WERI-Rb-1 (cell line): ENCODE results near the gene UTY.

Experiments
- DNase-seq: peaks from one replicate; pipeline ENCODE4 v3.0.0-alpha.2; 2020
- H3K27ac ChIP-seq: fragments of 250-450 bp; sonication (Bioruptor Pico); 2 replicates; pipeline ENCODE4 v1.5.1; 2020; ENCODE audit warnings: mild to moderate bottlenecking, moderate library complexity
- H3K27me3 ChIP-seq: fragments of 250-450 bp; sonication (Bioruptor Pico); 2 replicates; pipeline ENCODE4 v1.5.1; 2021; ENCODE audit warnings: mild to moderate bottlenecking, low read depth, moderate library complexity; ENCODE audit not compliant: insufficient read depth, severe bottlenecking
- H3K36me3 ChIP-seq: fragments of 250-450 bp; sonication (Bioruptor Pico); 2 replicates; pipeline ENCODE4 v1.5.1; 2020; ENCODE audit warnings: mild to moderate bottlenecking, moderate library complexity
- H3K4me3 ChIP-seq: 2 replicates; pipeline ENCODE4 v1.5.1; 2011; ENCODE audit warnings: low read depth, mild to moderate bottlenecking, control low read depth, low read length
- H3K9me3 ChIP-seq: fragments of 250-450 bp; sonication (Bioruptor Pico); 2 replicates; pipeline ENCODE4 v1.5.1; 2021; ENCODE audit warnings: mild to moderate bottlenecking, moderate library complexity; ENCODE audit not compliant: severe bottlenecking
- TF ChIP-seq, protein P1 (sequence below): IDR thresholded peaks from 2 replicates; pipeline ENCODE4 v1.5.1; 2011; ENCODE audit warnings: low read depth, mild to moderate bottlenecking, control low read depth, inconsistent platforms, low read length

Gene UTY

GRCh38 chrY:13250421-13250820 lies 229.4 kb downstream of the UTY start:
- Histone ChIP-seq H3K27me3 (no peaks in the 10 kb centered on the region), H3K4me3 (no peak overlapping the region), H3K36me3 (no peaks in the 10 kb centered on the region), H3K9me3 (no peaks in the 10 kb centered on the region), H3K27ac (no peak overlapping the region)
- TF ChIP-seq, protein P1, sequence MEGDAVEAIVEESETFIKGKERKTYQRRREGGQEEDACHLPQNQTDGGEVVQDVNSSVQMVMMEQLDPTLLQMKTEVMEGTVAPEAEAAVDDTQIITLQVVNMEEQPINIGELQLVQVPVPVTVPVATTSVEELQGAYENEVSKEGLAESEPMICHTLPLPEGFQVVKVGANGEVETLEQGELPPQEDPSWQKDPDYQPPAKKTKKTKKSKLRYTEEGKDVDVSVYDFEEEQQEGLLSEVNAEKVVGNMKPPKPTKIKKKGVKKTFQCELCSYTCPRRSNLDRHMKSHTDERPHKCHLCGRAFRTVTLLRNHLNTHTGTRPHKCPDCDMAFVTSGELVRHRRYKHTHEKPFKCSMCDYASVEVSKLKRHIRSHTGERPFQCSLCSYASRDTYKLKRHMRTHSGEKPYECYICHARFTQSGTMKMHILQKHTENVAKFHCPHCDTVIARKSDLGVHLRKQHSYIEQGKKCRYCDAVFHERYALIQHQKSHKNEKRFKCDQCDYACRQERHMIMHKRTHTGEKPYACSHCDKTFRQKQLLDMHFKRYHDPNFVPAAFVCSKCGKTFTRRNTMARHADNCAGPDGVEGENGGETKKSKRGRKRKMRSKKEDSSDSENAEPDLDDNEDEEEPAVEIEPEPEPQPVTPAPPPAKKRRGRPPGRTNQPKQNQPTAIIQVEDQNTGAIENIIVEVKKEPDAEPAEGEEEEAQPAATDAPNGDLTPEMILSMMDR, result no peak
- DNase-seq, result no peak

- H3K27me3 ChIP-seq, result no peaks in the 10 kb centered on the region
- no peak for DNase-seq
- no peaks in the 10 kb centered on the region for H3K36me3 ChIP-seq
- TF ChIP-seq, protein P1, result no peak
- H3K27ac ChIP-seq, result no peak overlapping the region
- no peak overlapping the region for H3K4me3 ChIP-seq
- H3K9me3 ChIP-seq, result no peaks in the 10 kb centered on the region
Measured at GRCh38 chrY:13243716-13244115, 236.1 kb downstream of the UTY start.

DNA sequence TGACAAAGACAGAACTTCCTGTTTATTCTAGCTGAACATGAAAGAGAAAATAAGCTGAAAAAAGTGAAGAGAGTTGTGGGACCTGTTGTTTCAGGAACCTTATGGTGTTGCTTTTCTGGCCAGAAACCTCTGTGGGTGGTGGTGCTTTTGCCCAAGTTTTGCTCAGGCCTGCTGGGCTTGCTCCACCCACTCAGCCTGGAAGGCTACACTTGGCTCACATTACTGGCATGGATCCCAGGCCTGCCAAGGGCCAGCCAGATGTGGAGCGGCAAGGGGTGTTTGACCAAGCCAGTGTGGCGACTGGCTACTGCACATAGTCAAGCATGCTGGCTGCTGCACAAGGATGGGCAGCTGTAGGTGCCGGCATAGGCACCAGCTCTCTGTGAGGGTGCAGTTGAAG lies 245.9 kb downstream of the UTY start:
- Histone ChIP-seq H3K4me3 (no peak overlapping the region), H3K27ac (no peak overlapping the region), H3K9me3 (no peaks in the 10 kb centered on the region), H3K27me3 (no peaks in the 10 kb centered on the region), H3K36me3 (no peaks in the 10 kb centered on the region)
- TF ChIP-seq, protein P1, result no peak
- no peak for DNase-seq

- Histone ChIP-seq H3K36me3 (no peaks in the 10 kb centered on the region), H3K4me3 (no peak overlapping the region), H3K27me3 (no peaks in the 10 kb centered on the region), H3K9me3 (no peaks in the 10 kb centered on the region), H3K27ac (no peak overlapping the region)
- DNase-seq, result no peak
- TF ChIP-seq, protein P1, result no peak
Measured at GRCh38 chrY:13233118-13233517, 246.7 kb downstream of the UTY start.

- Histone ChIP-seq H3K36me3 (no peaks in the 10 kb centered on the region), H3K27ac (no peak overlapping the region), H3K27me3 (no peaks in the 10 kb centered on the region), H3K4me3 (no peak overlapping the region), H3K9me3 (no peaks in the 10 kb centered on the region)
- TF ChIP-seq, protein P1, result no peak
- DNase-seq, result no peak
Measured at GRCh38 chrY:13227354-13227953, 252.4 kb downstream of the UTY start.
